NCI-H1092 treated with DMSO at 0.1 percent for 48 hours (cell line): ENCODE data around the gene DMC1.
"Not testable (repeated sequence)": the region's sequence is repeated elsewhere in the genome, so short reads cannot be mapped to it uniquely, and the experiment has no call there.

Experiments
- DNase-seq: peaks from one replicate; lab custom pipeline; 2025; lab: John Stamatoyannopoulos, UW

The DMC1 gene

DNA sequence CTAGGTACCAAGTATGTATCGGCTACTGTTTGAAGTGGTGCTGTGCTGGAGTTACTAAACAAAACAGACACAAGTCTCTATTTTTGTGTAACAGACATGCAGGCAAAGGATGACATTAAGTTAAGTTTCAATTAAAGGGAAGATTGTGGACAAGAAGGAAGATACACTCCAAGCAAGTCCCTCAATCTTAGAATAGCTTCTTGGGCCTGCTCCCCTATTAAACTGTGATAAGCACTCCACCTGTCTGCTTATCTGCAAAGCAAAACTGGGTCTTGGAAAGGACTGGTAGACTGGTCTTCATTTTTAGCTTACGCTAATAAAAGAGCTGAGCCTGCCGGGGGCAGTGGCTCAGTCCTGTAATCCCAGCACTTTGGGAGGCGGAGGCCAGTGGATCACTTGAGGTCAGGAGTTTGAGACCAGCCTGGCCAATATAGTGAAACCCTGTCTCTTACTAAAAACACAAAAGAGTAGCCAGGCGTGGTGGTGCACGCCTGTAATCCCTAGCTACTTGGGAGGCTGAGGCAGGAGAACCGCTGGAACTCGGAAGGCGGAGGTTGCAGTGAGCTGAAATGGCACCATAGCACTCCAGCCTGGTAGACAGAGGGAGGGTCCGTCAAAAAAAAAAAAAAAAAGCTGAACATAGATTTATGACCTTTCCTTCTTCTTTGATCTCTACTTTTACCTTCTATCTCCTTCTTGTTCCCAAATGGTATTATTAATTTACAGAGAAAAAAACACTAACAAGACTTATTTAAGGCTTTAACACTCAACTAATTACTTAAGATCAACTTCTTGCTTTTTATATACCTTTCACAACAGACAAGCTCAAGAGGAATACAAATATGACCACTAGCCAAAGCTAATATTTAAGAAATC, 67.9 kb downstream of the DMC1 start:
- no peak for DNase-seq

DNA sequence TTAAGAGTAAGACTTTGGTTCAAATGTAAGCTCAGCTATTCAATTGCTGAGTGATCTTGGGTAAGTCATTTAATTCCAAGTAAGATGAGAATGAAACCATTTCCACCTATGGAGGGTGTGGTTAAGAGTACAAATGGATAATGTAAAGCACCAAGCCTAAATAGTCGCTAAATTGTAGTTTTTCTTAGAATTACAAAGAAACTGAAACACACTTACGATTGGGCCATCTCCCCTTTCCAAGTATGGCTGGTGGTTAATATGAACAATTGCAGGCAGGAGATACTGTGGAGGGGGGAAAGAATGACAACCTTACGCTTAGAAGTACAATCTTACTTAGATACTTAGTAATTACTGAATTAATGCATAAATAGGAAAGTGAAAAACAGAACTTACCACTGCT, 72.1 kb downstream of the DMC1 start:
- DNase-seq, result no peak

DNA sequence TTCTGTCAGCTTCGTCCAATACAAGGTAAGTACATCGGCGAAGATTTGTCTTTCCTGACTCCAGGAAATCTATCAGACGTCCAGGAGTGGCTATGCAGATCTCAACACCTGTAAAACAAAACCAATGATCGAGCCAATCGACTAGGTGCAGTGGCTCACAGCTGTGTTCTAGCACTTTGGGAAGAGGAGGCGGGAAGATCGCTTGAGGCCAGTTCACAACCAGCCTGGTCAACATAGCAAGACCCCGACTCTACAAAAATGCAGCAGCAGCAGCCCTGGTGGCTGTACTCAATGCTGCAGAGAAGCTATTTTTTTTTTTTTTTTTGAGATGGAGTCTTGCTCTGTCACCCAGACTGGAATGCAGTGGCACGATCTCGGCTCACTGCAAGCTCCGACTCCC, 75.0 kb downstream of the DMC1 start:
- DNase-seq, result no peak

DNA sequence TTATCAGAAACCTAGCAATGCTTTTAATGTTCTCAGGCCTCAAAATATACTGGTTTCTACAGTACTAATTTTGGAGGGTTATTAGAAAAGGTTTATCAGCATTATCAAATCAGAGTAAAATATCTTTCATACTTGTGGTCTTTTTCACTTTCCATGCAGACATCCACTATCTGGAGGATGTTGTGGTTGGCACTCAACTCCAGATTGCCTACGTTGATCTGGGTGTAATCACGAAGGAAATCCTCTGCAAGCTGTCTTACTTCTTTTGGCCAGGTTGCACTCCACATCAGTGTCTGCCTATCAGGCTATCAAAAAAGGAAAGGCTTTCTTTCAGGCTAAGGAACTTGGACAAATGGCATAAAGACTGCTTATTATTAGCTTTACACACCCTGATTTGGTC, 75.5 kb downstream of the DMC1 start:
- no peak for DNase-seq

DNA sequence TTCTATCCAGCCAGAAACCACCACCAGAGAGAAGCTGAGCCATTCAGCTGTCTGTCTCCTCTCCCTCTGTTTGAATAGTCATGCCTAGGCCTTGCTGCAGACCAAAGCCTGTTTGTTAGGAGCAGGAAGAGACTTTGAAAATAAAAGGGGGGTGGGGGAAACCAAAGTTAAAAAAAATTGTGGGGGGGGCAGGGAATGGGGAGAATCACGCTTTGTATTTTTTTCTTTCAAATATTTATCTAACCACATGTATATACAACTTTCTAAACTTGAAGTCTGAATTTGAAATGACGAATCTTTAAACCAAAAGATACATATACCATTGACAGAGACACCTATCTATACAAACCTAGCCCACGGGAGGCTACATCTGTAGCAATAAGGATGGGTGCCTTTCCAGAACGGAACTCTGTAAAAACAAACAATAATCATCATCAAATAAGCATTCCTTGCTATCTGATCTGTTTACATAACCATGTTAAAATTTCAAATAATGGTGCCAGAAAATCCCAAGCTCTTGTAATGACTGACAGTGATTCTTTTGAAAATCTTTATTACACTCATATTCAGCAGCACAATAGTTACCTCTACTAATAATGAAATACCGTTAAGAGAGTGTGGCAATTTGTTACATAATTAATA, 78.2 kb downstream of the DMC1 start:
- DNase-seq, result no peak

DNA sequence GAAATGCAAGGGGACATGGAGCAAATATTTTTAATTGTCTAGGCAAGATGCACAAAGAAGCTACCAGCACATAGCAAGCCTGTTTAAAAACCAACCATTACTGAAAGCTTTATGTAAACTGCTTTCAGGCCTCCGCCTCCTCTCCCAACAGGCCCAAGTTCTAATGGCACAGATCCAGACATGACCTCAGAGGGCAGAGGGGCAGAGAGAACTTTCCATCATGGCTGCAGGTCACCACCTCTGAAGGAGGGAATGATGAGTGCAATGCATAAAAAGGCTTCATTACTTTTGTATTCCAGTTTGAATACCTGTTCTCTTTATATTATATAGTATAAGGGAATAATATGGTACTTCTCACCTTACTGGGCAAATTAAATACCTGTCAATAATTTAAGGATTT, 79.1 kb downstream of the DMC1 start:
- DNase-seq, result no peak

DNA sequence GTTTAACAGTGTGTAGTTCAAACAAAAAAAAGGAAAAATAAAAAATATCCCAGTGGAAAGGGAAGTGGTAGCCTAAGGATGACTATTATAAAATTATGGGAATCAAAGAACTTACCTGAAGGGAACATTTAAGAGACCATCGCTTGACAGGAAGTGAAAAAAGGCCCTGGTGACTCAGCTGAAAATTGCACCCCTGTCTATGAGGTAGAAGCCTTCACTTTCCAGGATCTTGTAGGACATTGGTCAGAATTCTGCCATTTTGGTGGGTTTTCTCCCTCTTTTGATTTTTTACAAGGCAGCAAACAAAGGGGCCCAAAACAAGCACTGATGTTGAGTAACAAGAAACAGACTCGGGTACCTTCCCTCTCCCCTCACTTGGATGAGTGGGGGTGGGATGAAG, 79.5 kb downstream of the DMC1 start:
- no peak for DNase-seq

DNA sequence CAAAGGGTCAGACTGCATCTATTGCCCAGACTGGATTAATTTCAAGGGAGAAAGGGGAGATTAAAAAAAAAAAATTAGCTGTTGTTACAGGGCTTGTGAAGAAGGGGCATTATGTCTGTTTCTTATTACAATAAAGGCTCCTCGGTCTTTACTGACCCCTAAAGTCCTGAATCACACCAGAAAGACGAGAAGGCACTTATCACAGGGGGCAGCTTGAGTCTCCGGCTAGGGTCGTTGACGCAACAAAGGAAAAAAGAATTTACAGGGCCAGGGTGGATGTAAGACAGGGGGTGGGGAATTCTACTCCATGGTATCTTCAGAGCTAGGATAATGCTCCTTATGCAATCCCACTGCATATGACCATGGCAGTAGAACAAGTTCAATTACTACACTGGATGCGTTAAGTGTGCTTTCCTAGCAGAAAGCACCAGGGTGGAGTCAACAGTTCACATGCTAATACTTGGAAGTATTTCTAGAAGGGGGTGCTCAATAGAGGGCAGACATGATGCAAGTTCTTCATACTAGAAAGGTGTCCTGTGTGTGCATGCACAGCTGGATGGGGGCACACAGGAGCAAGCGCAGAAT, 80.3 kb downstream of the DMC1 start:
- DNase-seq, result no peak

DNA sequence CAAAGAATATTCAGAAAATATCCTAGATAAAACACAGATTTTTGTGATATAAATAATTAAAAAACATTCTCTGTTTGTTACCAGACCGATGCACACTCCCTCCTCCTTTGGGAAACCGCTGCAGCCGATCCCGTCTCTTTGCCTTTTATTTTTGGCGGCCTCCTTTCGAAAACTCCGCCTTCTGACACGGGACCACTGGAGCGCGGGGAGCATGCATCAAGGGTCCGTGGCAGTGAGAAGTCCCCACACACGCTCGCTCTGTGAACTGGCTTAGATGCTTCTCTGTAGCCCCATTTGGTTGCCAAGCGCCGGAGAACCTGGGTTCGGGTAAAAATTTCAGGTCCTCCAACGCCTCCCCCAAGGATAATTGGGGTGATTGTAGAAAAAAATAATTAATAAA, 80.8 kb downstream of the DMC1 start:
- no peak for DNase-seq

DNA sequence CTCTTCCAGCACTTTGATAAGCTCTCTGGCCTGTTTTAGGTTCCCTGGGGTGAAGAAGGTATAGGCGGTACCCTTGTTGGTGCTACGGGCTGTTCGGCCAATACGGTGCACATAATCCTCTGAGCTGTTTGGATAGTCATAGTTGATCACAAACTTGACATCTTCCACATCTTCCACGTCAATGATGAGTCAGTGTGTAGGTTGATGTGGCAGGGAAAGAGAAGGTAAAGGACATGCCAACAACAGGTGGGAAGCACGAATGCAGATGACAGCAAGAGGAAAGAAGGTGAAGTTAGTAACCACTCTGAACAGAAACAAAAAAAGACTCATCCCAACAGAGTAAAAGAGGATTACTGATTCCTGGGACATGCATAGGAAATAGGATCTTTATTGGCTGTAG, 82.0 kb downstream of the DMC1 start:
- DNase-seq, result no peak

DNA sequence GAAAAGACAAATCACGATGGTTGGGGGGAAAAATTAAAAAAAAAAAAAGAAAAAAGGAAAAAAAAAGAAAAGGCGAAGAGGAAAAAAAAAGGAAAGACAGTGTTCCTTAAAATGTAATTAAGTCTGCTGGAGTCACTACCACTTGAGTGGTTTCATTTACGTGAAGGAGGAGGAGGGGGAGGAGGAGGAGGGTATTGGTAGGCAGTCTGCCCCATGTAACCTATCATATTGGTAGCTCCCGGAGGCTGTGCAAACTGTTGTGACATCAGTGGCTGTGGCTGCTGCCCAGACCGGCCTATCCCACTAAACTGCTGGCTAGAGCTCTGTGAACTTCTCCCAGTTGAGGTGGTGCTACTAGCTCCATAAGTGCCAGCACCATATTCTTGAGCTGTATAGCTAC, 84.2 kb downstream of the DMC1 start:
- DNase-seq, result no peak

DNA sequence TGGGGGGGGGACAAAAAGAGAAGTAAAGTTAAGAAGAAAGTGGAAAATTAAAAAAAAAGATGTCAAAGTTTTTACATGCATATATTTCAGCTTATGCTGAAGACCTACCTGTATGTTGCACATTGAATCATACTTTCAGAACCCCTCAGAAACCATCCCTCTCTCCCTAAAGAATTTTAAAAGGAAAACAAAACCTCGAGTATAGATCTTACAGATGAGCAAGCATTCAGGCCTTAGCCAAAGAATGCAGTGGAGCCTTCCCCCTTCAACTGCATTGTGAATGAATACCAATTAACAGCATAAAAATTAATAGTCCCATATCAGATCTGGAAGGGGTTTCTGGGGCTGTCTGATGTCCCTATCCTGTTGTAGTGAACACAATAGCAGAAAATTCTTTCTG, 85.7 kb downstream of the DMC1 start:
- DNase-seq, result no peak

DNA sequence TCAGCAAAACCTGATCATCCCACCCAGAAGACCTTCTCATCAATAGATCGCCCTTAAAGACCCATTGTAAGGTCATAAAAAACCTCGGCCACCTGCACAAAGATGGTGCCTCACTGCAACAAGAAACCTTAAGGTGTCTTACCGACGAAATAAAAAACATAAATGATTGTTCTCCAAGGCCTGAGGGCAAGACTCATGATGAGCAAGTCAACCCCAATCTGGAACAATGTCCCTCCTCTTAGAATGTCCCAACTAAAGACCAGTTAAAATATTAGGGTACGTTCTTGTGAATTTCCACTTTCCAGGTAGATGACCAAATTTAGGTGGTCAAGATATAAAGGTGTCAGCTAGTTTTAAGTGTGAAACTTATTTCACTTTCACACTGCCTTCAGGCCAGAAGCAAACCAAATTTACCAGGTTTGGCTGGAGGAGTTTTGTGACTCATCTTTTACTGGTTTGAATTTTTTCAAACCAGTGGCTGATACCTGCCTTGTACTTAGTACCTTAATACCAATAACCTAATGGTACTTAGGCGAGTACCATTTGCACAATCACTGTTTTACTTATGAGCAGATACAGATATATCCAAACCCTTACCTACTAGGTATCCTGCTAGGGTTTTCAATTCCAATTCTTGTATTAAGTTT, 87.2 kb downstream of the DMC1 start:
- no peak for DNase-seq

DNA sequence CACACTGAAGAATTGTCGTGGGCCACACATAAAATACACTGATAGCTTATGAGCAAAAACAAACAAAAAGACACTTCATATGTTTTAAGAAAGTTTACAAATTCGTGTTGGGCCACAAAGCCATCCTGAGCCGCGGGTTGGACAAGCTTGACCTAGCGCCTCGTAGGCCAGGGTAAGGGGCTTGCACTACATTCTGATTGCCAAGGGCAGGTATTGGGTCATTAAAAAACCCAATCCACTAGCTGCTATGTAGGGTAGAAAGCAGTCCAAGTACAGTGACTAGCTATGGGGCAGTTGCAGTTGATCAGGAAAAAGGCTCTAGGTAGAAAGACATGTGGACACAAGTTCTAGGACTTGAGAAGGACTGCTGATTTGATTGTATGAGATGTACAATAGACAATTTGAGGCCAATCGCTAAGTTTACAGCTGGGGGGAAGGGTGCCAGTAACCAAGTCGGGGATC, 88.1 kb downstream of the DMC1 start:
- no peak for DNase-seq

DNA sequence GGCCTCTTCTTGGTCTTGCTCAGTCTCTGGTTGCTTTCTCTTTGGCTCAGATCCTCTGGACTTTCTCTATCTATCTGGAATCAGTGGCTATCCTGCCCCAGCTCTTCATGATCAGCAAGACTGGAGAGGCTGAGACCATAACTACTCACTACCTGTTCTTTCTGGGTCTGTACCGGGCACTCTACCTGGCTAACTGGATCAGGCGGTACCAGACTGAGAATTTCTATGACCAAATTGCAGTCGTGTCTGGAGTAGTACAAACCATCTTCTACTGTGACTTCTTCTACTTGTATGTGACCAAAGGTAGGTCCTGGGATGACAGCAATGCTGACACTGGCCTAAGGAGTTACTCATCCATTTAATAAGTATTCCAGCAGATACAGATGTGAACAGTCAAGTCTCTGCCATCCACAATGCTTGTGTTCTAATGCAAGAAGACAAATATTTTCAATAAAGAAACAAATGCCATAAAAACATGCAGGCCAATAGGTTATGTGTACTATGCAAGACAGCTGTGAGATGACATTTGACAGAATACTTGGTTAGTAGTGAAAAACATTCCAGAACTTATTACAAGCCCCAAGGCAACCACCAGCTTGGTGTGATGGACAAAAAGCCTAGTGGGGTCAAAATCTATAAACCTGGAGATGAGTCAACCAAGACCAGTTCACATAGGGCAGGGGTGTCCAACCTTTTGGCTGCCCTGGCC, 88.7 kb downstream of the DMC1 start:
- DNase-seq, result no peak

DNA sequence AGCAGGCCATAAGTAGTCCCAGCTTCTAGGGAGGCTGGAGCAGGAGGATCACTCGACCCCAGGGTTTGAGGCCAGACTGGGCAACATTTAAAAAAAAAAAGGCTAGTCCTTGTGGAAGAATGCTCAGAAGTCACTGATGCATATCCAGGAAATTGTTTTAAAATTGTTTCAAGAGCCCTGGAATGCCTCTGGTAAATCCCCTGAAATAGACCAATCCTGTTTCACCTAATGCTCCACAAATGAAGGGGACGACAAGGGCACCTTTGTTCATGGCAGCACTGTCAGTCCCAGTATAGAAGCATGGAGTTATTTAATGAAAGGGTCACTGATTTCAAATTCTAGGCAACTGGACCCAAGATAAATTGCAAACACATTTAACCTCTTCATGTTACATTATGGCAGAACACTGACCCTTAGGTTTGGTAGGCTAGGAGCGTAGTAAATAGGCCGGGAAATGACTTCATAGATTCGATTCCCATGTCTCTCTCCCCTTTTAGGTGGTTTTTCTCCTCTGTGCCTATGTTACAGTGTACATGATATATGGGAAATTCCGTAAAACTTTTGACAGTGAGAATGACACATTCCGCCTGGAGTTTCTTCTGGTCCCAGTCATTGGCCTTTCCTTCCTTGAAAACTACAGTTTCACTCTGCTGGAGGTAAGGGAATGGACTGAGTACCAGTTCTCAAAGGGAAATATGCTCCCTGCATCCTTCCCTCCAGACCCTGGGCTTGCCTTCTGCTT, 90.7 kb downstream of the DMC1 start:
- DNase-seq, result no peak

DNA sequence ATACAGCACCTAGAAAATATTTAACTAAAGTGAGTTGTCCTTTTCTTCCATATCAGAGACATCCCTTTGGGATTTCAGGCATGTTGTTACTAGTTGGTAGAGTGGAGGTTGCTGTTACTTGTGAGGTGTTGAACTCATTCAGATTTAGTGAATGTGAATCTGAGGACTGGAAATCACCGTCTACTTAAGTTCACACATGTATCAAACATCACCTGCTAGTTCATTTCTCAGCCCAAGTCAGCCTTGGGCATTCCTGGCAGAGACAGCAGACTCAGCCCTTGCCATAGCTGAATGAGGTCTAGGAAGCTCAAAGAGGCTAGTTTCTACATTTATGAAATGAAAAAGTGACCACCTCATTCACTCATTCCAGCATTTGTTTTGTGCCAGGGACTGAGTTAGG, 92.4 kb downstream of the DMC1 start:
- DNase-seq, result no peak

DNA sequence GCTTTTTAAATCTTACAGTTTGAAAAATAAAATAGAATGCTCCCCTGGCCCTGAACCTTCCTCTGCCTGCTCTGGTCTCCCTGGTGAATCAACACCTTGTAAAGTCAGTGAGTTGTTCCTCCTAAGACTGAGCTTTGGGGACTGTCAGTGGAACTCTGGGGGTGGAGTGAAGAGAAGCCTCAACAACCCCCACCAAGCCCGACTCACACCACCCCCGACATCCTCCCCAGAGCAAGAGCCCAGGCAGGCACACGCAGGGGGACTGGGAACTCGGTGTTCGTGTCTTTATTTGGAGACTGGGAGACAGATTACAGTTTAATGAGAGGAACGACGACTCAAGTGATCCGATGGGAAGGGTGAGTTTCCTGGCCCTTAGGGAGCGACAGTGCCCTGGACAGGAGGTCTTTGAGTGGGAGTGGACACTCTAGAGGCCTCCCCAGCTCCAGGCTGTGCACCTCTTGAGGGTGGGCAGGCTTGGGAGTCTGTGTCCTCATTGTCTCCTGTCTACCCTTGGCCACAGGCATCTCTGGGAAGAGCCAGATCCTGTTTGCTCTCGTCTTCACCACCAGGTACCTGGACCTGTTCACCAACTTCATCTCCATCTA, 95.9 kb downstream of the DMC1 start:
- no peak for DNase-seq

DNA sequence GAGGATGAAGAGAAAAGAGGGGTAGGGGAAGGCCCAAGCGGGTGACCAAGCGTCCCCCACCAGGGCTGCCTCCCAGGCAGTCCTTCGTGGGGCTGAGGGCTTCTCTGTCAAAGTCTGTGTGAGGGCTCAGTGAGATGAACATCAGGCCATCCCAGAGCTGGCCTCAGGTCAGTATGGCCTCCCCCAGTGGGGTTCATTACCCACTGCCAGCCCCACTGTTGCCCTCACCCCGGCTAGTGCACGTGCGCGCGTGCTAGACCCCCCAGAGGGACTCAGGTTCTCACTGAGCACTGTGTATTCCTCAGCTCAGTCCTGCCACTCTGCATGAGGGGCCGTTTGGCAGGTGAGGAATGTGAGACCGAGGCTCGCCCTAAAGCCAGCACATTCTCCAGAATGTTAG, 98.7 kb downstream of the DMC1 start:
- DNase-seq, result no peak

DNA sequence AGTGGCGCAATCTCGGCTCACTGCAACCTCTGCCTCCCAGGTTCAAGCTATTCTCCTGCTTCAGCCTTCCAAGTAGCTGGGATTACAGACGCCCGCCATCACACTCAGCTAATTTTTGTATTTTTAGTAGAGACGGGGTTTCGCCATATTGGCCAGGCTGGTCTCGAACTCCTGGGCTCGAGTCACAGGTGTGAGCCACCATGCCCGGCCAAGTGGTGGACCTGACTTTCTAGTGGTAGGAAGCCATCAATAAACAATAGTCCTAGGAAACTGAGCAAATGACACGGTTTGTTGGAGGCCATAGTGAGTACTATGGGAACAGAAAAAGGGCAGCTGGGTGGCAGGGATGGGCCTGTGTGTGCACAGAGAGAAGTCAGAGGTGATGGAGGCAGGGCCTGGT, 99.8 kb downstream of the DMC1 start:
- not testable (repeated sequence) for DNase-seq

DNA sequence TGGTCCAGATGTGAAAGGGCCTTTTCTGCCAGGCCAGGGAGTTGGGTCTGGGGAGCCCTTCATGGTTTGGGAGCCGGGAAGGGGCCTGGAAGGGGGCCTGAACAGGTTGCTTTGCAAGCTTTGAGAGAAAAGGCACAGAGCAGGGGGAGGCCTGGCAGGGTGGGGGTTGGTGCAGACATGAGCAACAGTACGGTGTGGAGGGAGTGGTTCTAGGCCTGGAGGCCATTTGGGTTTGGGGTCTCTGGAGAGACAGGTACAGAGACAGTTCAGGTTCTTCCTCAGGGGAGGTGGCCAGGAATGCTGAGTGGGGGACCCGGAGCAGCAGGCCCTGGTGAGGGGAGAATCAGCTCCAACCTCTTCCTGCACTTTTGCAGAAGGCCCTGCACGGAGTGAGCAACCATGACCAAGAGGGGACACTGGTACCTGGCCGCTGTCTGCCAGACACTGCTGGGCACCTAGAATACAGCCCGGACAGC, 100.6 kb downstream of the DMC1 start:
- no peak for DNase-seq
